ENCODE results near the gene C1GALT1C1L.
"Not testable (repeated sequence)": the region's sequence is repeated elsewhere in the genome, so short reads cannot be mapped to it uniquely, and the experiment has no call there.

Gene C1GALT1C1L

DNA sequence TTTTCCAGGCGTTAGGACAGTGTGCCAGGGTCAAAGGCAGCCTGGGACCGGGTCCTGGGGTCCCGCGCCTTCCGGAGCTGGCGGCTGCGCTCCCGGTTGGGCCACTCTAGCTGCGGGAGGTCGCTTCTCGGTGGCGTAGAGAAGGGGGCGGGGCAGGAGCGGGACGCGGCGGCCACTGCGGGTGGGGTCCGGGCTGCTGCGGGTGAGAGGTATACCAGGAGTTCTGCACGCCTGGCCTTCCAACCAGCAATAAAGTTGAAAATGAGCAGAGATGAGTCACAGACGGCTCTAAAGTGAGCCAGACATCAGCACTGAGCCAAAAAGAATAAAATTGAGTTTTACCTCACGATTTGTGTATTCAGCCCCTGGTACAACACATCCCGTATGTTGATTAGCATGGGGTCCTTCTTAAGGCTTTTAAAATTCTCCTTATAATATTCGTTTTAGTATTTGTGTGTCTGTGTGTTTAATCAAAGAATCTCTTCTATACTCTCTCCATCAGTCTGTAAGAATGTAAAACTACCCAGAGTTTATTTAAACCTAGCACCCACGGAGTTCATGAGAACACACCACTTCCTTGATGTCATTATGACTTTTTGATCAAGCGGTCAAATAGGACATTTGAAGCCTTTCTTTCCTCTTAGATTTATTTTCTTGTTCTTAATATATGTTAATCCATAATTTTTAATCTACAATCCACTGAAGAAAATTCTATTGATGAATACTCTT lies at the start of gene C1GALT1C1L:
TSS of gene C1GALT1C1L (minus strand) at position 108 of the 729 bp plus-strand sequence. CDS start at position 1, 107 bp downstream.
- DNase-seq, result no peak

DNA sequence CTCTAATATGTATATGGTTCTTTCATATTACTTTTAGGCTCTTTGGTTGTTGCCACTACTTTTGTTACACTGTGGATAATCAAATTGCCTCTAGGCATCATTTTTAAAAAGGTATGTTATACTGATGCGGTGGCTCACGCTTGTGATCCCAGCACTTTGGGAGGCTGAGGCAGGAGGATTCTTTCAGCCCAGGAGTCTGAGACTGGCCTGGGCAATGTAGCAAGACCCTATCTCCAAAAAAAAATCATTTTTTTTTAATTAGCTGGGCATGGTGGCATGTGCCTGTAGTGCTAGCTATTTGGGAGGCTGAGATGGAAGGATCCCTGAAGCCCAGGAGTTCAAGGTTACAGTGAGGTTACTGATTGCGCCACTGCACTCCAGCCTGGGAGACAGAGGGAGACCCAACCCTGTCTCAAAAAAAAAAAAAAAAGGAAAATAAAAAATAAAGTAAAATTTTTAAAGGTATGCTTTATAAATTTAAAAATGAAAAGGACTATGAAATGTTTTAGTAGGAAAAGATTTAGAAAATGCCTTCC lies 49.5 kb upstream of the C1GALT1C1L start:
- DNase-seq, result no peak

- no peak for DNase-seq
These were observed 48.7 kb upstream of the C1GALT1C1L start for GRCh38 chr2:43724728-43725526.

- DNase-seq, result no peak
These were observed 42.4 kb upstream of the C1GALT1C1L start for GRCh38 chr2:43718530-43719124.

DNA sequence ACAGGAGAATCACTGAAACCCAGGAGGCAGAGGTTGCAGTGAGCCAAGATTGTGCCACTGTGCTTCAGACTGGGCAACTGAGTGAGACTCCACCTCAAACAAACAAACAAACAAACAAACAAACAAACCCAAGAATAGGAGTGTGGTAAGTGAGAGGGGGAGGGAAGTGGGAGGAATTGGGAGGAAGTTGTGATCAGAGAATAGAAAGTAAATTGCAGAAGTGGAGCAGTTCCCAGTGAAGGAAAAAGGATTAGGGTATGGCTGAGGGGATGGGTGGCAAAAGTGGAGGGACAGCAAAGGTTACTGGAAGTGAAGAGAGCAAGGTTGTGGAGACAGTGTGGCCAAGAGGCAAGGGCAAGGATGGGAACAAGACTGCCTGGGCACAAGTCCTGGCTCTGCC lies 41.1 kb upstream of the C1GALT1C1L start:
- no peak for DNase-seq

- DNase-seq, result no peak
These were observed 39.3 kb upstream of the C1GALT1C1L start for GRCh38 chr2:43715300-43716098.

DNA sequence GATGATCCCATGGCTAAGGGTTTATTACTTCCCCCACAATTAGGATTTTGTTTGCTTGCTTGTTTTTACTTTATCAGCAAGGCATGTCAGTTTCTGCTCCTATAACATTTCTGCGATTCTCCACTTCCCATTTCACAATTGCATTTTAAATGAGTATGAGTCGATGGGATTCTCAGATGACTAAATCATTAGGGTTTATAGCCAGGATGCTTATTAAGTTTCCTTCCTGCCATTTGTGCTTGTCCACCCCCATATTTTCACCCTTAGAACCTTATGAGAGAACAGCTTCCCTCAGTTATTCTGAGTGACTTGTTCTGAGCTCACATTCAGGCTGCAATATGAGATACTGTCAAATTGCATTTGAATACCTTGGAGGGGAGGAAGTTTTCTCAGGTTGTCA lies 37.9 kb upstream of the C1GALT1C1L start:
- DNase-seq, result no peak

- DNase-seq, result no peak
These were observed 34.6 kb upstream of the C1GALT1C1L start for GRCh38 chr2:43710866-43711265.

DNA sequence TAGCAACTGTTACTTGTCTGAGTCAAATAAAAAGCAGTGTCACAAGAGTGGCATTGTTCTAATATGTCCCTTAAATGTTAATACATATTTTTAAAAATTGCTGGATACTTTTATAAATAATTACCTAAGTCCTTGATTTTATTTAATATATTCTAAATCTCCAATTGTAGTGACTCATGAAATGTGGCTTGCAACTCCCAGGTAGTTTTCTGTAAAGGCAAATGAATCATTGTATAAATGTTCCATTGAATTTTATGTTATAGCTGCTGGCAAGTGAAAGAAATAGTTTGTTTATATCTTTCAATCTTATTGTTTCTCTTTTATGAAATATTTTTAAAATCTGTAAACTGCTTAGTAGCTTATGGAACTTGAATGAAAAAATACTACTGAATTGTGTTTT lies 32.7 kb upstream of the C1GALT1C1L start:
- DNase-seq, result no peak

- DNase-seq, result no peak
These were observed 31.9 kb upstream of the C1GALT1C1L start for GRCh38 chr2:43708178-43708577.

DNA sequence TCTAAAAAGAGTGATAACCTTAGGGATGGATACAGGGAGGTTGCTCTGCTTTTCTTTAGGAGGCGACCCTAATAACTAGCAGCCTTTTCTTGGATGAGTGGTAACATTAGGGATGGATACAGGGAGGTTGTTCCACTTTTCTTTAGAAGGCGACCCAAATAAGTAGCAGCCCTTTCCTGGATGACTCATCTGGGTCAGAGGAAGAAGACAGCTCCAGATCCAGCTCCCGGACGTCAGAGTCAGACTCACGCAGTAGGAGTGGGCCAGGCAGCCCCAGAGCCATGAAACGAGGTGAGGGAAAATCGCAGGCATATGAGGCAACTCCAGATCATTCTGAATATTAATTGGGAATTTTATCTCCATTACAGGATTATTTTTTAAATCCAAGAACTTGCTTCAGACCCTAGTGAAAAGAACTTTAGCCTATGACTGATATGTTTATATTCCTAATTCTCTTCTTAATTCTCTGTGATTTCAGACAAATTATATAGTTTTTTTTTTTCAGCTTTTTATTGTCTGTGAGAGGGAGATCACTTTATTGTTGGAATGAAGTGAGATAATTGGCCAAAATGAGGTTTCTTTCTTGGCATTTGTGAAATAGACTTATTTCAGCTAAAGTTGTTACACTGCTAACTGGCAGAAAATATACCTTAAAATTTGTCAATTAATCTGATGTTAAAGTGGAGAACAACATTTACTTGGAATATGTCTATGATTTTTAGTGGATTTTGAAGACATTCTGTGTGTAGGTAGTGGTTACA lies 31.2 kb upstream of the C1GALT1C1L start:
- DNase-seq, result peak in 1 of 2 experiments; percentile 2

DNA sequence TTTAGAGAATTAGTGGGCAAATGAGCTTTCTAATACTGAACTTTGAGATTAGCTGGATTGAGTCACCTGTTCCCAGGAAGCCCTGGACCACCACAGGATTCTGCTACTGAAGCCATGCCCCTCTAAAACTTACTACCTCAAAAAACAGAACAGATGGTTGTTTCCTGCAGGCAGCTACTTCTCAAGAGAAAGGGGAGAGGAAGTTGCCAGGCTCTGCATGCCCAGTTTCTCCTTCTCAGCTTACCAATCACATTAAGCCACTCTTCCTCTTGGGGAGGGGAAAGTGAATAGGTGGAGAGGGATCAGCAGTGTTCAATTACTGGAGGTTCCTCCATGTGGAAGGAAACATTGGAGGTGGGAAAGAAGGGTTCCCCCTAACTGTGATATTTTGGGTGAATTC lies 24.9 kb upstream of the C1GALT1C1L start:
- peak; percentile 22 to 62 for DNase-seq

- DNase-seq, result no peak
These were observed 23.5 kb upstream of the C1GALT1C1L start for GRCh38 chr2:43699761-43700160.

- DNase-seq, result not testable (repeated sequence)
These were observed 21.9 kb upstream of the C1GALT1C1L start for GRCh38 chr2:43698140-43698539.

- DNase-seq, result no peak
These were observed 16.3 kb upstream of the C1GALT1C1L start for GRCh38 chr2:43692428-43692994.

- no peak for DNase-seq
These were observed 13.8 kb upstream of the C1GALT1C1L start for GRCh38 chr2:43689999-43690398.

DNA sequence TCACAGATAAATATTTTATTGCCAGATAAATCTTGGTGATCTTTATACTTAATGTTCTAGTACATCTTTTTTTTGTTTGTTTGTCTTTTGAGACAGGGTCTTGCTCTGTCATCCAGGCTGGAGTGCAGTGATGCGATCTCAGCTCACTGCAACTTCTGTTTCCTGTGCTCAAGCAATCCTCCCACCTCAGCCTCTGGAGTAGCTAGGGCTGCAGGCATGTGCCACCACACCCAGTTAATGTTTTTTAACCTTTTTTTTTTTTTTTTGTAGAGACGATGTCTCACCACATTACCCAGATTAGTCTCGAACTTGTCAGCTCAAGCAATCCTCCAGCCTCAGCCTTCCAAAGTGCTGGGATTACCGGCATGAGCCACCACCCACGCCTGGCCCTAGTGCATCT lies 9.1 kb upstream of the C1GALT1C1L start:
- no peak for DNase-seq

DNA sequence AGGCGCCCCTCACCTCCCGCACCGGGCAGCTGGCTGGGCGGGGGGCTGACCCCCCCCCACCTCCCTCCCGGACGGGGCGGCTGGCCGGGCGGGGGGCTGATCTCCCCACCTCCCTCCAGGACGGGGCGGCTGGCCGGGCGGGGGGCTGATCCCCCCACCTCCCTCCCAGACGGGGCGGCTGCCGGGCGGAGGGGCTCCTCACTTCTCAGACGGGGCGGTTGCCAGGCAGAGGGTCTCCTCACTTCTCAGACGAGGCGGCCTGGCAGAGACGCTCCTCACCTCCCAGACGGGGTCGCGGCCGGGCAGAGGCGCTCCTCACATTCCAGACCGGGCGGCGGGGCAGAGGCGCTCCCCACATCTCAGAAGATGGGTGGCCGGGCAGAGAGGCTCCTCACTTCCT lies 1.6 kb upstream of the C1GALT1C1L start:
- DNase-seq, result not testable (repeated sequence)

- no peak for DNase-seq
These were observed 445 bp downstream of the C1GALT1C1L start for GRCh38 chr2:43675646-43676321.

GRCh38 chr2:43657241-43657640 lies 19.0 kb downstream of the C1GALT1C1L start:
- DNase-seq, result no peak

- no peak for DNase-seq
These were observed 22.7 kb downstream of the C1GALT1C1L start for GRCh38 chr2:43653506-43653905.

All from Kasumi-1 (cell line).